MM.1S (cell line): ENCODE data around the gene NUP98.

Experiments
- EZH2 ChIP-seq: fragments of 300-600 bp; sonication (generic); optimal IDR thresholded peaks from 2 replicates; pipeline ENCODE3; 2017; ENCODE audit warnings: low read depth, mild to moderate bottlenecking, antibody characterized with exemption, low read length, mixed read lengths
- EZH2phosphoT487 ChIP-seq: fragments of 300-600 bp; sonication (generic); IDR thresholded peaks from 2 replicates; pipeline ENCODE4 v1.6.1; 2018; ENCODE audit warnings: antibody characterized with exemption, low read length
- TF ChIP-seq, protein P1 (sequence below): fragments of 300-600 bp; sonication (generic); IDR thresholded peaks from 2 replicates; pipeline ENCODE4 v1.5.1; 2016; ENCODE audit warnings: antibody characterized with exemption, low read length, mixed read lengths

DNA sequence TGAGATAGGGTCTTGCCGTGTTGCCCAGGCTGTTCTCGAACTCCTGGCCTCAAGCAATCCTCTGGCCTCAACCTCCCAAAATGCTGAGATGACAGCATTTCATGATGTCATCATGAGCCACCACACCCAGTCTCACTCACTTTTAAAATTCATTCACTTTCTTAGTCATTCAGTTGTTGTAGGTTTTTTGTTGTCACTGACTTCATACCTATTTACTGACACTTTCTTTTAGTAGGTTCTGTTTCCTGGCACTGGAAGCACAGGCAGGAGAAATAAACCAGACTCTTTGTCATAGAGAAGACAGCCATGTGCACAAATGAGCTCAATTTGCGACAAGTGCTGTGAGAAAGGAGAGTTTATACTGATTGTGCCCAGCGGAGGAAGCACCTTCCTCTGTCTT, 166.0 kb downstream of the NUP98 start:
- no peak for TF ChIP-seq EZH2
- TF ChIP-seq, protein P1, sequence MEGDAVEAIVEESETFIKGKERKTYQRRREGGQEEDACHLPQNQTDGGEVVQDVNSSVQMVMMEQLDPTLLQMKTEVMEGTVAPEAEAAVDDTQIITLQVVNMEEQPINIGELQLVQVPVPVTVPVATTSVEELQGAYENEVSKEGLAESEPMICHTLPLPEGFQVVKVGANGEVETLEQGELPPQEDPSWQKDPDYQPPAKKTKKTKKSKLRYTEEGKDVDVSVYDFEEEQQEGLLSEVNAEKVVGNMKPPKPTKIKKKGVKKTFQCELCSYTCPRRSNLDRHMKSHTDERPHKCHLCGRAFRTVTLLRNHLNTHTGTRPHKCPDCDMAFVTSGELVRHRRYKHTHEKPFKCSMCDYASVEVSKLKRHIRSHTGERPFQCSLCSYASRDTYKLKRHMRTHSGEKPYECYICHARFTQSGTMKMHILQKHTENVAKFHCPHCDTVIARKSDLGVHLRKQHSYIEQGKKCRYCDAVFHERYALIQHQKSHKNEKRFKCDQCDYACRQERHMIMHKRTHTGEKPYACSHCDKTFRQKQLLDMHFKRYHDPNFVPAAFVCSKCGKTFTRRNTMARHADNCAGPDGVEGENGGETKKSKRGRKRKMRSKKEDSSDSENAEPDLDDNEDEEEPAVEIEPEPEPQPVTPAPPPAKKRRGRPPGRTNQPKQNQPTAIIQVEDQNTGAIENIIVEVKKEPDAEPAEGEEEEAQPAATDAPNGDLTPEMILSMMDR, result no peak
- TF ChIP-seq EZH2phosphoT487, result no peak
